Measurements from ENCODE around the gene SLC4A5.

SLC4A5 gene

GRCh38 chr2:74312913-74313312 is 30.3 kb downstream of the SLC4A5 start:
- DNase-seq: no peak

DNA sequence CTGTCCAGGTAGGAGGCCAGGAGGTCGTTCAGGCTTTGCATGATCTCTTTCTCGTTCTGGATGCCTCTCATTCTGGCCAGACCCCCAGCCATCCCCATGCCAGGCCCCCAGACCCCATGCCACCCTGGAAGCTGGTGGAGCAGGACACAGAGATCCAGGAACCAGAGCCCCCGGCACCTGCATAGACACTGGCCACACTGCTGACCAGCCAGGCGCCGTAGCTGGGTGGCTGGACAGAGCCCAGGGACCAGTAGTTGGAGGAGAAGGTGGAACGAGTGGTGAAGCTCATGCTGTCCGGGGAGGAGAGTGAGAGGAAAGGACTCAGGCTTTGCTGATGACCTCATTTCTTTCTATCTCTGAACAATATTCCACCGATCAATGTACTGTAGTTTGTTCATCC is 35.5 kb downstream of the SLC4A5 start:
- DNase-seq: no peak

DNA sequence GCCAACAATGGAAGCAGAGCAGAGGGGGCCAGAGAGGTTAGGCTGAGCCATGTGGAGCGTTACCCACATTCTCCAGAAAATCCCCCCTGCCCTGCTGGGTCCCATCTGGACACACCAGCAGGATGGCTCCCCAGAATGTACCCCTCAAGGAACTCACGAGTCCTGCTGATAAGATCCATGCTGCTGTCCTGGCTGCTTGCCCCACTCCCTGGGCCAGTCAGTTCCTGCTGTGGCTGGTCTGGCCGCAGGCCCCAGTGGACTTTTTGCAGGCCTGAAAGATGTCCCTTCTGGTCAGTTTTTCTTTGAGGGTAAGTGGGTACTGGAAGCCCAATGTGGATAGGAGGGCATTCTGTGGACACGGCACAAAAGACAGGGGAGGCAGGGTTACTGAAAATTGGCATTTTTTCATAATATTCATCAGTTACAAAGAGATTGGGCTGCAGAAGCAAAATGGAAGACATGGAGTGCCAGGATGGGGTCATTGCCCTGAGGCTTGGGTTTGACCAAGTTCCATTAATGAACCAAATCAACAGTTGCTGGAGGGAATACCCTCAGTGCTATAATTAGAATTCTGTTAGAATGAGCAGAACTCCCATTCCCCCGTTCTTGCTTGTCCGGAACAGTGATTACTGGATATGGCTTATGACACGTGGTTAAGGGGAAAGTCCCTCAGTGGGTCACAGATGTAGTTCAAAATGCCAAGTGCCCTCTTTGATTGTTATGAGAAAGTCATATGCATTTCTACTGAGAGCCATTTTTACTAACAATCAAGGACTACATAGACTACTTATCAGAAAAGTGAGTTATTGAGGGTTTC is 38.7 kb downstream of the SLC4A5 start:
- DNase-seq: no peak

GRCh38 chr2:74302865-74303264 is 40.4 kb downstream of the SLC4A5 start:
- DNase-seq: no peak

DNA sequence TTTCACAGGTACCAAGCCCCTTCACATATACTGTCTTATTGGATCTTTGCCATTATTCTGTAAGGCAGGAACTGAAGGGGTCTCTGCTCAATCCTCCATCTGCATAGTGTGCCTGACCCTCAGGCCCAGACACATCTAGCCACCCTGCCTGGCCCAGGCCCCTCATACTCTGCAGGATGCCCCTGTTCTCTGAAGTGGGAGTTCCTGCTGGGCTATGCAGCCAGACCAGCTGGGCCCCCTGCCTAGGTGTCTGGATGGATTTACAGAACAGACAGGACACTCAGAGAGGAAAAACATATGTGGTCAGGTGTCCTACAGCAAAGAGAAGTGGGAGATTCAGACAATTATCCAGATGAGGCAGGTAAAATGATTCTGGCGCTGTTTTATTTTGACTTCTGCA is 42.0 kb downstream of the SLC4A5 start:
- no peak for DNase-seq

DNA sequence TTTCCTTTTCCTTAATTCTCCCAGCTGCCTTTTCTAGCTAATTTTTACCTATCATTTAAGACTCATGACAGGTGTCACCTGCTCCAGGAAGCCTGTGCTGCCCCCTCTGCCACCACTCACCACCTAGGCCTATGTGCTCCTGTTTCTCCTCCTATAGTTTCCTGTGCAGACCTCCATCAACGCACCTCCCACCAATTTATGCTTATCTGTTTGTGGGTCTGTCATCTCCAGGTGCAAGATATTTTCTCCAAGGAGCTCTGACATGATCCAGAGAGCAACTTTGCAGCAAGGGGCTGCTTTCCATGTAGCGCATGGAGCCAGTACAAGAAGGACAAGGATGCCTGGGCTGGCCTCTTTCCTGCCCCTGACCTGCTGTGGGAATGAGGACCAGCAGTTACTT is 42.7 kb downstream of the SLC4A5 start:
- no peak for DNase-seq

GRCh38 chr2:74297950-74298349 is 45.3 kb downstream of the SLC4A5 start:
- DNase-seq: no peak

DNA sequence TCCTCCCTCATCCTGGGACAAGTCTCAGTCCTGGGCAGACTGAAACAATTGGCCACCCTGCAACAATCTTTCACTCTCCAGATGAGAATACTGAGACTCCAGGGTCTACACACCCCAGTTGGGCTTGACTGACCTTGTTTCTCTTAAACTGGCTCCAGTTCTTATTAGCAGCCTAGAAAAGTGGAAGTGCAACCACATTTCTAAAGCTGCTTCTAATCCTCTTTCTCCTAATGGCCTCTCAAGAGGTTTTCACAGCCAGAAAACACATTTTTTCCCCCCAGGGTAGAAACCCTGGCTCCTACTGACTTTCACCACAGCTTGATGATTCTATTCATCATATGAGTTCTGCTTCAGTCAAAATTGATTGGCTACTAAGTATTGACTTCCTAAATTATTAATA is 45.8 kb downstream of the SLC4A5 start:
- DNase-seq: no peak

DNA sequence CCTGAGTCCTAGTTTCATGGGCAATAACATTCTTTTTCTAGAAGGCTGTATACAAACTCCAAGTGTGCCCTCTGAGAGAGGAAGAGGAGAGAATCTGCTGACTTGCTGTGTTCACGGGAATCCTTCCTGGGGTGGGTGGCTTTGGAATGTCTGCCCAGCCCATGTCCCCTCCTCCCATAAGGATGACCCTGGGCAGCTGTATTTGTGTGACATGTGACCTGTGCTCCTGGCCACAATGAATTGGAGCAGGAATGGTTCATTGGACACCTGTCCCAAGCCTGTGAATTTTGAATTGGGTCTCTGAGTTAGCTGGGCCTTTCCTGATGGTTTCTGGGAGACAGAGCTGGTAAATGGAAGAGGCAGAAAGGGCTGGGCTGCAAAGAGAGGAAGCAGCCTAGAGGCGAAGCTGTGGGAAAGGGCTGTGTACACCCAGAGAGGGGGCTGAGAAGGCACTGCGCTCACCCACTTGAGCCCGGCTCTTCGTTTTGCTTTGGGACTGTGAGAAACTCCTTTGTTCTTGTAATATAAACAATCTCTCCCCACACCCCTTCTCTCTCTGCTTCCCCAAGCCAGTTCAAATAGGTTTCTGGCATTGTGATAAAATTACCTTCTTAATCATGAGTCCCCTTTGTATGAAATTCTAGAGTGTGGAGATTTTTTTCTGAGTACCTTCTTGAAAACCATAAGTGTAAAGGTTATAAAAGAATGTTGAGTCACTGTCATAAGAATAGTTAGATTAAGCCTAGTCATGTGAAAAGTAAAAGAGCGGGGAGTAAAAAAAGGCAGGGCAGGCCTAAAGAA is 49.8 kb downstream of the SLC4A5 start:
- no peak for DNase-seq

GRCh38 chr2:74292751-74293150 is 50.5 kb downstream of the SLC4A5 start:
- no peak for DNase-seq

DNA sequence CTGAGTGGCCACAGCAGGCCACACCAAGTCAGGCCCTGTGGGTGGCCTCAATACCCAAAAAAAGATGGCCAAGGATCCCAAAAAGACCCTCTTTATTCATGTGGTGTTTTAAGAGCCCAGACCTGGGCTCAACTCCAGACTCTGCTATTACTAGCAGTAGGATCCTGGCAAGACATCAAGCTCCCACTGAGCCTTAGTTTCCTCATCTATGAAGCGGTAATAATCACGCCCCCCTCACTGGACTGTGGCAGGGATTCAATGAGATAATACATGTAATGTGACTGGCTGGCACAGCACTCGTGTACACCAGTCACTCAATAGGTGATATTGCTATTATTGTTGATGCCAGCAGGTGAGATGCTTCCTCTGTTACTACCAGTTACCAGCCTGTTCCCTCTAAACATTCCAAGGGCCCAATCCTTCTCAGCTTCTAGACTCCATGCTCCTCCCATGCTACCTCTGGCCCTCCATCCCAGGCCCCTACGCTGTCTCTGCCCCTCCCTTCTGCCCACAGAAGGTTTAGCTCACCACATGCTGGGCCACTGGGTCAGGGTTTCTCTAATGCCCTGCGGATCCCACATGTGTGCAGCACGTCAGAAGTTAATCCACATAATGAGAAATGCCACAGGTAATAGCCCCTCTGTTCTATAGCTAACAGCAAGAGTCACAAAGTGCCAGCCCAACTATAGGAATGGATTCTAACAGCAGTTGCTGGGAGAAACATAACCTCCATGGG is 51.2 kb downstream of the SLC4A5 start:
- no peak for DNase-seq

DNA sequence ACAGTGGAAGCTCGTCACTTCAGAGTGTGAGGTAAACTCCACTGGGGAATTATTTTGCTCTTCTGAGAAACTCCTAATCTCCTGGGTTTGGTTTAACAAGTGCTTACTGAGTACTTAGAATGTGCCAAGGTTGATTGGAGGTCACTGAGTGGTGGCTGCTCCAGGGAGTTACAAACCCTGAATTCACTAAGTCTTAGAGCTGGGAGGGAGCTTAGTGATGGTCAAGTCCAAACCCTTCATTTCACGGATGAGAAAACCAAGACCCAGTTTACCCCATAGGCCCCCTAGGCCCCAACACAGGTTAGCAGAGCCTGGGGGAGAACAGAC is 52.0 kb downstream of the SLC4A5 start:
- DNase-seq: no peak

DNA sequence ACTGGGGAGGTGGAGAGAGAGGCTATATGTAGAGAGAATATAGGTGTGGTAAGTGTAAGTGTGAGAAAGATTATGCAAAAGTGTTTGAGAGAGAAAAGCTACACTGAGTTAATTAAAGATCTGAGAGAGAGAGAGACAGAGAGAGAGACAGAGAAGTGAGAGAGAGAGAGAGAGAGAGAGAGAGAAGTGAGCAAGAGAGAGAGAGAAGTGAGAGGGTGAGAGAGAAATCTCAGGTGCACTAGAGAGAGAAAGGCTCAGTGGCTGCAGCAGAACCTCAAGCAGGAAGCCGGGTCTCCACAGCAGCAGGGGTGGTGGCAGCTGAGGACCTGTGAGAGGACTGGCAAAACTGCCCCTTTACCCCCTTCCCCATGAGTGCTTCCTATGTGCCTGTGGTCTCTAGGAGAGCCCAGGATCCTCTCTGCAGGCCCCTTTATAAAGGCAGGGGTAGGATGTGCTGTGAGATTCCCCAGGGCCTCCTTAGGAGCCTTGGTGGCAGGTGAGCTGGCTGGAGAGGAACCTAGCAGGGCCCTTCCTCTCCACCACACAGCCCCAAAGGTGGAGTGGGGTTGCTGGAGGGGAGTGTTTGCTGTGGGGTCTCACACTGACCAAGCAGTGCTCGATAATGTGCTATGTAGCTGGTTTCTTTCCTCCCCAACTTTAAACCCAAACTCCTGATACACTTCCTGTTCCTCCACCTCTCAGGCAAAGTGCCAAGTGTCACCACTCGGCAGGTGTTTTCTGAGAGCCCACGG is 52.6 kb downstream of the SLC4A5 start:
- peak; percentile 43 for DNase-seq

DNA sequence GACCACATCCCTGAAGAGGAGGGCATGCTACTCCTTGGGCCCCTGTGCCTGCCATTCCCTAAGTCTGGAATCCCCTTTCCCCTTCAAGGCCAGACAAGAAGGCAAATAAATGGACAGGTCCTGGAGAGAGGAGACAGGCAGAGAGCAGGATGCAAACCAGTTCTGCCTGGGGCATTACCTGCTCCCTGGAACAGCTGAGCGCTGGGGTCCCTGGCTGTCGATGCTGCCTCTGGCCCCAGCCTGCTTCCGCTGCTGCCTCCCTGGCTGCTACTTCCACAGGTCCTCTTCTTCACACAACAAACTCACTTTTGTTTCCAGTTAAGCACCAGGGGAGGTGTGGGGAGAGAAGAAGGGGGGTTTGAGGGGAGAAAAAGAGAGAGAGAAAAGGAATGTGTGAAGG is 53.1 kb downstream of the SLC4A5 start:
- no peak for DNase-seq

DNA sequence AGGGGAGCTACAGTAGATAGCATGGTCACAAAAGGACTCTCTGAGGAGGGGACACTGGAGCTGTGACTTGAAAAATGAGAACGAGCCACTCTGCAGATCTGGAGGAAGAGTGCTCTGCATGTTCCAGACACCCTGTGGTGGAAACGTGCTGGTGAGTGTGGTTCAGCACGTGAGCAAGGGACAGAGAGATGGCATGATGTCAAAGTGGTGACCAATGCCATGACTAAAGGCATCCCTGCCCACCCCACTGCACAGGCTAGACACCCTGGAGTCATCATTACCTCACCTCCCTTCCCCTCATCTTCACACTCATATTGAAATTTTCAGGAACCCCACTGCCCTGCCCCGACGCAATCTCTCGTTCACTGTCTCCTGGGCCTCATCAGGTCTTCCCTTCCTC is 56.5 kb downstream of the SLC4A5 start:
- DNase-seq: no peak

- no peak for DNase-seq
Observed at GRCh38 chr2:74281141-74281975, 61.9 kb downstream of the SLC4A5 start.

DNA sequence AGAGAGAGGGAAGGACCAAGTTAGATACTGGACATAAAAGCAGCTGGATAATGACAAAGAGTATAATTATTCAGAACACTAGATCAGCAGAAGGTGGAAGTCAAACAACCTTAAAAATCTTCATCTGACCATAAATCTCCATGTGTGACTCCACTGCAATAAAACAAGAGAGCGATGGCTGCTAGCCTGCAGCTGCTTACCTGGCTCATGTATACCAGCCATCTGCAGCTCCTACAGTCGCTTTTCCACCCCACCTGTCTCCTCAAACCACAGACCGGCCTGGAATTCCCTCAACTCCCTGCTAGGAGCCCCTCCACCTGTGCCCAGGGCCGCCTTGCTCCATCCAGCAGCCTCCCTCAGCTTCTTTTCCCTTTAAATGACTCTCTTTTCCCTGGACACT is 64.5 kb downstream of the SLC4A5 start:
- DNase-seq: no peak

- no peak for DNase-seq
Observed at GRCh38 chr2:74278176-74278575, 65.0 kb downstream of the SLC4A5 start.

GRCh38 chr2:74275228-74275627 is 68.0 kb downstream of the SLC4A5 start:
- no peak for DNase-seq

- no peak for DNase-seq
Observed at GRCh38 chr2:74269667-74270066, 73.5 kb downstream of the SLC4A5 start.

GRCh38 chr2:74267068-74267467 is 76.1 kb downstream of the SLC4A5 start:
- peak; percentile 64 for DNase-seq

DNA sequence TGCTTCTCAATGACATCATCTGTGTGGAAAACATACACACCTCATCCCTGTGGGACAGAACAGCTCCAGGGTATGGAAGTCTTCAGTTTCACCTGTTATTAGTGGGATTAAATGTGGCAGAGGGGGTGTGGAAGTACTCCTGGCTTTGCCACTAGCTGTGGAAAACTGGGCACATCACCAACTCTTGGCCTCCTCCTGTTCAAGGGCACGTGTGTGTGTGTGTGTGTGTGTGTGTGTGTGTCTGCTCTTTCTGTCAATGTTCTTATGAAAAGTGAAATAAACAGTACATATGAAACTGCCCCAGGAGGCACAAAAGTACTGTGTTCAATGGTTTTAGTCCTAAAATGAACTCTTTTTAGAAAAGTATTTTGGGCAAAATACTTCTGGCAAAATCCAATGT is 78.9 kb downstream of the SLC4A5 start:
- DNase-seq: no peak

All from CD4-positive, alpha-beta T cell treated with Interferon gamma for 1 hour (primary cell).